Activated CD8-positive, alpha-beta memory T cell treated with anti-CD3 and anti-CD28 coated beads, Interleukin-2, amount 50 U/mL, for 1 hour (primary cell): ENCODE data around the gene MLPH.
"Not testable (repeated sequence)": the region's sequence is repeated elsewhere in the genome, so short reads cannot be mapped to it uniquely, and the experiment has no call there.

Source experiments
- DNase-seq: peaks from one replicate; pipeline ENCODE4 v3.0.0-alpha.2; 2020; ENCODE audit errors: extremely low read depth

The MLPH gene

DNA sequence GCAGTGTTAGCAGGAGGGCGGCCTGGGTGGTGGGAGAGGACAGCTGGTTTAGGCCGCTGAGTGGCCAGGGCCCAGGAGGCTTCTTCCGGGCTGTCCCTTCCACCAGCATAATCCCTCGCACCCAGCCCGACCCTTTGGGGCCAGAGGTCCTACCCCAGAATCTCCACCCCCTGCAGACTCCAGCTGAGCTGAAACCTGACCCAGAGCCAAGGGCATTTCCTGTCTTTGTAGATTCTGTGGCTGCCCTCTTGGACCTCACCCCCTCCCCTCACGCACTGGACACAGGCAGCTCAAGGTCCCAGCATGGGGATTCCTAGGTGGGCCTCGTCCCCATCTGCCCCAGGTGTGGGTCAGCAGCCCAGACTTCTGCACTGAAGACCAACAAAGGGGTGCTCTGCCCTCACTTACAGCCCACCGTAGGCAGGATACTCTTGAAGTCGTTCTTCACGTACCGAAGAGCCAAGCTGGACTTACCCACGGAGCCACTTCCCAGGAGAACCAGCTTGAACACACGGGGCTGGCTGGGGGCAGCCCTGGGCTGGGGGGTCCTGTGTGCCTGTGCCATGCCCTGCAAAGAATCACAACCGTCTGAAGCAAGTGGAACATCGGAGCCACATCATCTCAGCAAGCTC is 98.7 kb downstream of the MLPH start:
- no peak for DNase-seq

DNA sequence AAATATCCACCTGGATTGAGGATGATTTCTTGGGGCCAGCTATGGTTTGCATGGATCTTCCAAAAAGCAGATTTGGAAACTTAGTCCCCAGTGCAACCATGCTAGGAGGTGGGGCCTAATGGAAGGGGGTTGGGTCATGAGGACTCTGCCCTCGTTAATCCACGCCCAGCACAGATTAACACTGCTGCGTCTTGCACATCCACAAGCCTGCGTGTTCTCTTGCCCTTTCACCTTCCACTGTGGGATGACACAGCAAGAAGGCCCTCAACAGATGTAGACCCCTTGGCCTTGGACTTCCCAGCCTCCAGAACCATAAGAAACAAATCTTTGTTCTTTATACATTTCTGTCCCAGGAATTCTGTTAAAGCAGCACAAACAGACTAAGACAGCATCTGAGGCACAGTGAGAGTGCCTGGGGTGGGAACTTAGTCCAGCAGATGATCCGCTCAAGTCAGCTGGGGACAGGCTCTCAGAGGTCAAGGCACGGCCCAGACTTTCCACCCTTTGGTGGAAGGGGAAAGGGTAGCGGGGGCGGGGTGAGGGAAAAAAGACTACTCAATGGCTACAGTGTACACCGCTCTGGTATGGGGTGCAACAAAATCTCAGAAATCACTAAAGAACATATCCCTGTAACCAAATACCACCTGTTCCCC is 101.1 kb downstream of the MLPH start:
- no peak for DNase-seq

DNA sequence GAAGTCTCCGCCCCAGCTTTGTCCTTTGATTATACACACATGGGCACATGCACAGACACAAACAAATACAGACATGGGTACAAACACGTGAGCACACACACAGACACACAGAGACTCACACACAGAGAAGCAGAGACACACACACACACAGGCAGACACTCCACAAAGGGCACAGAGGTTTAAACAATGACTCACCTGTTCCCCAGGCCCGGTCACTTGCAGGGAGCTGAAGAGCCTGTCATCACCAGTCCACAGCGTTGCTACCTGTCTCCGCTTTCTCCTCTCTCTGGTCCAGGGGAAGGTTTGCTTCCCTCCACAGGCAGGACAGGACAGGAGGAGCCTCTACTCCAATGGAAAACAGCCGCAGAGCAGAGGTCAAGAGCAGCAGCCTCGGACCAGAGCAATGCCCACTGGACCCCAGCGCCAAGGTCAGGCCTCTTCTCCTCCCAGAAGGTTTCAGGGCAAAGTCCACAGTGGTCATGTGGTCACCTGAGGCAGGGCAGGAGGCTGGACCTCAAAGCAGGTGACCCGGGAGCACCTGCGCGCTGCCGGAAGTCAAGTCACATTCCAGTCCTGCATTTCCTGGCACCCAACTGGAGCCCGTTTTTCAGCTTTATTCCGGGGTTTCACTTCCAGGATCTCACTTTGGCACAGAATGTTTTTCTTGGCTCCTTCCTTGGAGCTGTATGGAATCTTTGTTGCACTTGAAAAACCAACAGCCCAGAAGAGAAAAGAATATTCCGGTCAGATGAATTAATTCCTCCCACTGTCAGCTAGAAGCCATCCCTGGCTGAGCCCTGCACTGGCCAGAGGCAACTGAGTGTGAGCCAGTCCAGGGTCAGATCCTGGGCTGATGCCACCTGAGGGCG is 103.5 kb downstream of the MLPH start, which contains the start of gene RAB17:
TSS of gene RAB17 (minus strand) at position 463 of the 869 bp plus-strand sequence. CDS start 4,580 bp downstream, outside the sequence.
- DNase-seq = no peak

DNA sequence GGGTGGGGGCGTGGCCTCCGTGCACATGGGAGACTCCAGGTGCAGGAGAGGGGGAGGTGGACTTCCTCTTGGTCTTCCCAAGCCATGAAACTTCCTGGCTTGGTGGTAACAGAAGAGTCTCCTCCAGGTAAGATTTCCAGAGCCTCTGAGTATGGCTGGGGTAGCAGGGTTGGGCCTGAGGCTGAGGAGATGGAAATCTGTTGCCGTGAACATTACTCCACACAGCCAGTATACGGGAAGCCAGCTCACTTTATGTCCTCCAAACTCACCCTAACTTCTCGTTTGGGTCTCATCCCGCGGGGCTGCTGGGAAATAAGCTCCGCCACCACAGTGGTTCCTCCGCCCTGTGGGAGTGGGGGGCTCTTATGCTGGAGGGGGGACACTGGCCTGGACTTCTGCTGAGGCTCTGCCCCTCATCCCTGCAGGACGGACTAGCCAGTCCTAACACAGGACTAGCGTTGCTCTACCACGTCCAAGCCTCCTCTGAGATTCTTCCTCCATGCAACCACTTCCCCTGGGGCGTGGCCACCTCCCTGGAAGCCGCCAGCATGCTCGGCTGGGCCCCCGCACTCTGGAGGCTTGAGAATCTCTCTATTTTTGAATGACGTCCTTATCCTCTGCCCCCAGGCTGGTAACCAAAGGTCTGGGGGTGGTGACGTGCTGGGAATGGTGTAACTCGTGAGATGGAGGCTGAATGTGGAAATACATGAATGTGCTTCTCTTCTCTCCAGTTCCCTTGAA is 104.3 kb downstream of the MLPH start:
- no peak for DNase-seq

DNA sequence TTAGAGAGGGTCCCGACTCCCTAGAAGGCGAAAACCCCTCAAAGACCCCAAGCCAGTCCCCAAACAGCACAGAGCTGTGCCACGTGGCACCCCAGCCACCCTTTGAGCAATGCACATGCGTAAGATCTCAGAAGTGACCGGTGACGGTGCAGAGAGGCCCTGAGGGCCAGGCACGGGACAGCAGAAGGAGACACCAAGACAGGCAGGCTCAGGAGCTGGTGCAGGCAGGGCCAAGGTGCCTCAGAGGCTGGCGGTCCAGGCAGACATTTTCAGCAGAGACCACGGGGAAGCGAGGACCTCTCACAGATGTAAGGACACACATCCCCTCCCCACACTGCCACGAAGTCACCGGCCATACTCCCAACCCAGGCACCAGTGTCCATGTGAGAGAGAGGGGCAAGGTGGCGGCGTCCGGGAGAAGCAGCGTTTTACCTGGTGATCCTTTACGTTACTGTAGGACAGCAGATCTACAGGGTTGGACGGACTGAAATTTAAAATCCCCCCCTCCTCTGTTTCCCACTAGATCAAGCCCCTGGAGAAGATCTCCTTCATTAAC is 105.5 kb downstream of the MLPH start:
- DNase-seq = no peak

DNA sequence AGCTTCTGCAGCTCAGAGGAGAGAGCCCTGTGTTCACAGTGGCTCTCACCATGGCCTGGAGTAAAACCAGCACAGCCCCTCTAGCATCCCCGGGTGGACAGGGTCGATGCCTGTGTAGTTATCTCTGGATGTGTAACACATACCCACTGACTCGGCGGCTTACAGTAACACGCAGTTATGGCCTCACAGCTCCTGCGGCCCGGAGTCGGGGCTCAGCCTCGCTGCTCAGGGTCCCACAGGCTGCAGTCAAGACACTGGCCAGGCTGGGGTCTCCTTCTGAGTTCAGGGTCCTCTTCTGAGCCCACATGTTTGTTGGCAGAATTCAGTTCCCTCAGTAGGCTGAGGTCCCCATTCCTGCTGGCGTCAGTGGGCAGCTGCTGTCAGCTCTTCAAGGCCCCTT is 106.0 kb downstream of the MLPH start:
- no peak for DNase-seq

DNA sequence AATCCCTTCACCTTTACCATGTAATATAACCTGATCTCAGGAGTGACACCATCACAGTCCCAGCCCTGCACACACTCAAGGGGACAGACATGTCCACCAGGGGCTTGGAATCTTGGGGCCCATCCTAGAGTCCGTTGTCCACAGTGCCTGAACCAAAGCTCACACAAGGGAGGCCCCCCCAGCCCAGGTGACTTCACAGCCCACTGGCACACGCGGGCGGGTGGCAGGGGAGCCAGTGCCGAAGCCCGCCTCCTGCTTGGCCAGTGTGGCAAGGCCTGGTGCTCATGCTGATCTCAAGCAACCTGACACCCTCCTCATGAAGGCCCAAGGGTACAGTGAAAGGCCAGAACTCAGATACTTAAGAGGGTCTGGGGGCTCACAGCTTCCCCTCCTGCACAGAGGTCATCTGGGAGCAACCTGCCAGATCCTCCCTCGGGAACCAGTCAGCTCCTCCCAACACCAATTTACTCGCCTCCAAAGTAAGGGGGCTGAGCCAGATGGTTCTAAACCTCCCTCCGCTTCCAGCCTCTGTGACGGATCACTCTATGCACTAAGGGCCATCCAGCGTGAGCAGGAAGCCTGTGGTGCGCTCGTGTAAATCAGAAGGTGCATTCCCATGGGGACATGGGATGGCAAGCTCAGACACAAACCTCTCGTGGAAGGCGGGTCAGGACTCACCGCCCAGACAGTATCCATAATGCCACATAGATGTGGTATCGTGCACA is 106.7 kb downstream of the MLPH start:
- DNase-seq = no peak

DNA sequence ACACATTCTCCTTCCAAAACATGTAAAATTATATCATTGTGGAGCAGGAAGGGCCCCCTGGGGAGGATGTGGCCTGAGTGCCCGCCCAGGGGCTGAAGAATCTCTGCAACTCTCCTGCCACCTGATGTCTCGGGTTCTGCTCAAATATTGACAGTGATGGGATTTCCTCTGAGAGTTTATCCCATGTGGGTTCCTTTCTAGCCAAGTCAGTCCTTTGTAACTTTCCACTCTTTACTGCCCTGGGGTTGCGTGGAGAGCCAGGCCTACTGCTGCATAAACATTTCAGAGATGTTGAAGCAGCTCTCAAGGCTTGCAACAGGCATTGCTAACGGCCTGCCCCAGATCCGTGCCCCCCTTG is 107.4 kb downstream of the MLPH start:
- no peak for DNase-seq

DNA sequence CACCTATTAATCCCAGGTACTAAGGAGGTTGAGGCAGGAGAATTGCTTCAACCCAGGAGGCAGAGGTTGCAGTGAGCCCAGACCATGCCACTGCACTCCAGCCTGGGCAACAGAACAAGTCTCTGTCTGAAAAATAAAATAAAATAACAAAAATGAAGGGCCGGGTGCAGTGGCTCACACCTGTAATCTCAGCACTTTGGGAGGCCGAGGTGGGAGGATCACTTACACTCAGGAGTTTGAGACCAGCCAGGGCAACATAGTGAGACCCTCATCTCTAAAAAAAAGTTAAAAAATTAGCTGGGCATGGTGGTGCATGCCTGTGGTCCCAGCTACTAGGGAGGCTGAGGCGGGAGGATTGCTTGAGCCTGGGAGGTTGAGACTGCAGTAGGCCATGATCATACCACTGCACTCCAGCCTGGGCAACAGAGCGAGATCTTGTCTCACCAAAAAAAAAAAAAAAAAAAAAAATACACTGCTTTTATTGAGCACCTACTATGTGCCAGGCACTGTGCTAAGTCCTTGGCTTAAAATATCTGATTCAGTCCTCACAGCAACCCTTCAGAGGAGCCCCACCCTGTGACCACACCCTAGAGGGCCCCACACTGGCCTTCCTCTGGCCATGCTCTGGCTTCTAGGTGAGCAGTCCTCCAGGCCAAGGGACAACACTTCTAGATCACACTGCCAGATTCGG is 108.9 kb downstream of the MLPH start:
- DNase-seq = not testable (repeated sequence)

DNA sequence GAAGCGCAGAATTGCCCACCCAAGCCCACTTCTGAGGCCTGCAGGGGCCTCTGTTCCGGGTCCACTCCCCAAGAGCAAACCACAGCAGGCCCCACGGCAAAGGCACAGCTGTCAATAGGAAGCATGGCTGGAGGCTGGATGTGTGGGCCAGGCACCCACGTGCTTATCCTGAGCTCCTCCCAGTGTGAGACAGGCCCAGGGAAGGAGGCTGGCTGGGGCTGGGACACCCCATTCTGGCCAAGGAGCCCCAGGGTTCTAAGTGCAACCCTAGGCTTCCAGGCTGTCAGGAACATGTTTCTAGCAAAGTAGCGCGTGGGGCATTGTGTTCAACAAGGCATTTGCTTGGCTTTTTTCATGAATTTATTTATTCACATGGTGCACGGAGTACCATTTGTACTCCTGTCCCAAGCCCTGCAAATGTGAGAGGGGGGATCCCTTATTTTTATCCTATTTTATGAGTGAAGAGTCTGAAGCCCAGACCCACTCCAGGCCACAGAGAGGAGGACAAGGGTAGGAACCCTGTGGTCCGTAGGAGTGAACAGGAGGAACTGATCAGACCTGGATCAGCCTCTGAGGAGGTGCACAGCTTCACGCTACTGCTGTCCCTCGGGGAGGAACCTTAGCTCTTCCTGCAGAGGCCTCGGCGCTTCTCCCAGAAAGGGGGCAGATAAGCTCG is 109.6 kb downstream of the MLPH start:
- no peak for DNase-seq

DNA sequence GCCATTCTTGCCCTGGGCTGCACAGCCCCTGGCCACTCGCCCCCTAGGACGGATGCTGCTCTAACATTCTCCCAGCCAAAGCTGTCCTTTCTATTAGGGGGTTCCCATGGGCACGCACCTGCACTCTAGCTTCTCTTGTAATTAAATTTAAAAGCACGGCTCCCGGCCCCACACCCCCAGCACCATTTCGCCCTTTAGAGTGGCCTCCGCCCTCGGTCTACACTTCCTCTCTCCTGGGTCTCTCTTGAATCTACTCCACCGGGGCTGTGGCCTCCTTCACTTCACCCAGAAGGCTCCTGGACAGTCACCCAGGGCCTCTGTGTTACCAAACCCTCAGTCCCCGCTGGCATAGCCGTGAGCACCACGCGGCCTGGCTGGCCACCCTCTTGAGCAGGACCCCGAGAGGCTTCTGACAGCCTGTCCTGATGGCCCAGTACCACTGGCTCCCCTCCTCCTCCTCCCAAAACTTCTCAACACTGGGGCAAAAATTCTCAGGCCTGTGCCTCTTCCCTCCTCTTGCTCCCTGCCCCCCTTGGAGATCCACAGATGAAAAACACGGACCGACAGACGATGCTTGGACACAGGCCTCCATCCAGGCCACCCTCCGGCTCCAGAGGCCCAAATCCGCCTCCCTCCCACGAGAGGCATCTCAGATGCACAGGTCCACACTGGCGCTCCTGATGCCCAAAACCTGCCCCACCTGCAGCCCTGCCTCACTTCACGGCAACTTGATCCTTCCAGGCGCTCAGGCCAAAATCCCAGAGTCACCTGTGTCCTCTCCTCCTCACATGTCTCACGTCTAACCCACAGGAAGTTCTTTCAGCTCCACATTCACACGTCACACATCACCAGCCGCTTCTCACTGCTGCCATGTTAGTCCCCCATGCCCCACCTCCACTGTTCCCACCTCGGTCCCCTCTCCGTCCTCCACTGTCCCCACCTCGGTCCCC is 110.4 kb downstream of the MLPH start:
- DNase-seq = no peak

DNA sequence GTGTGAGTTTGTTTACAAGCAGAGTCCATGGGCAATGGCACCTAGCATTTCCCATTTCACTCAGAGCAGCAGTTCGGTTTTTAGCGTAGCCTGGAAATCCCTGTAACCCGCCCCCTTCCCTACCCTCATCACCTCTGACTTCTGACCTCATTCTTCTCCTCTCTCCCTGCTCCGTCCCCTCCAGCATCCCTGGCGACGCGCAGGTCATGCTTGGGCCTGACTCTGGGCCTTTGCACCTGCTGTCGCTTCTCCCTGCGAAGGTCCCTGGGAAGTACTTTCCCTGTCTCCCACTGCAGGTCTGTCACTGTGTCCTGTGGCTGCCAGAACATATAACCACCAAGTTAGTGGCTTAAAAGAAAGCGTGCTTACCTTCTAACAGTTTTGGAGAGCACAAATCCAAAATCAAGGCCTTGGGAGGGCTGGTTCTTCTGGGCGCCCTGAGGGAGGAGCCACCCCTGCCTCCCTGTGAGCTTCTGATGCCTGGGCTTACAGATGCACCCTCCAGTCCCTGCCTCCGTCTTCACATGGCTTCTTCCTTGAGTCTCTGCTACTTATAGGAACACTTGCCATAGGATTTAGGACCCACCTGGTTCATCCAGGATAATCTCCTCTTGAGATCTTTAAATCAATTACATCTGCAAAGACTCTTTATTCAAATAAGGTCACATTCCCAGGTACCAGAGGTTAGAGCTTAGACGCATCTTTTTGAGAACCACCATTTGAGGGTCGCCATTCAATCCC is 111.6 kb downstream of the MLPH start:
- no peak for DNase-seq

DNA sequence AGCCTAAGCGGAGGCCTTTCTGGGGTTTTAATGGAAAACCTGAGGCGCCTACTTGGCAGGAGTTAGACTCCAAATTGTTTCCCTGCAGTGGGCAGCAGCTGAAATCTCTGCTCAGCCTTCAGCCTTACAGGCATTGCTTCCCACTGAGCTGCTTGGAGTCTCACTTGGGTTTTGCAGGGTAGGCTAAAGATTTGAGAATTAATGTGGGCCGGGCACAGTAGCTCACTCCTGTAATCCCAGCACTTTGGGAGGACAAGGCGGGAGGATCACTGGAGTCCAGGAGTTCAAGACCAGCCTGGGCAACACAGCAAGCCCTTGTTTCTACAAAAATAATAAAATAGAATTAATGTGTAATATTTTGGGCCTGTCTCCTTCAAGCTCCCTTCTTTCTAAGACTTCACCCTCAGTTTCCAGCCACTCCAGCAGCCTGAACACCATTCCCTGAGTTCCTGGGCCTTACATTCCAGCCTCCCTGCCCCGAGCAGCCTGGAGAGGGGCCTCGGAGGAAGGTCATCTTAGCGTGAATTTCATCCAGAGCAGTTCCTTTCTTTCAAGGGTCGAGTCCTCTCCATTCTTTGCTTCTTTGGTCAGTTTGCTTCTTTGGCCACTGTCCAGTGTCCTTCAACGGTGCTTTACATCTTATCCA is 112.5 kb downstream of the MLPH start:
- no peak for DNase-seq

DNA sequence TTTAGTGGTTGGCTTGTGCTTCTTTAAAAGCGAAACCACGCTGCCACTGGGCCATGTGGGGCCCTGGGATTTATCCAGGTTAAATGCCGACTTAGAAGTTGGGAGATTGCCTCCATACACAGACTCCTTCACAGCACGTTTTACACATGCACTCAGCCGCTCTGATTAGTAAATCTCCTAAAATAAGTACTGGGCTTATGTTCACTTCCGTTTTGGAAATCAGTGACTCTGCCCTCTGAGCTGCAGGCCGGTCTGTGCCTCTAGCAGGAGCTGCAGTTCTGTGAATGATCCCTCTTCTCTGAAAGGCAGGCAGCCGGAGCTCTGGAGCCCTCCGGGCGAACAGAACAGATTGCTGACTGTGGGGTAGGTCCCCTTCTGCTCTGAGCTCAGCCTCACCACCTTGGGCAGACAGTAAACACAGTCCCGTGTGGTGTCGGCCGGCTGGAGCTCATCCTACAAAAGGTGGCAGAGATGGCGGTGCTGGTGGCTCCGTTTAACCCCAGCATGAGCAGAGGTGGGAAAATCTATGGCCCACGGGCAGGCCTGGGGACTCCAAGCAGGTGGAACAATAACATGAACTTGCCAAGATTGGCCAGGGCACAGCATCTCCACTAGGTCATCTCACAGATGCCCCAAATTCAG is 113.3 kb downstream of the MLPH start:
- no peak for DNase-seq

DNA sequence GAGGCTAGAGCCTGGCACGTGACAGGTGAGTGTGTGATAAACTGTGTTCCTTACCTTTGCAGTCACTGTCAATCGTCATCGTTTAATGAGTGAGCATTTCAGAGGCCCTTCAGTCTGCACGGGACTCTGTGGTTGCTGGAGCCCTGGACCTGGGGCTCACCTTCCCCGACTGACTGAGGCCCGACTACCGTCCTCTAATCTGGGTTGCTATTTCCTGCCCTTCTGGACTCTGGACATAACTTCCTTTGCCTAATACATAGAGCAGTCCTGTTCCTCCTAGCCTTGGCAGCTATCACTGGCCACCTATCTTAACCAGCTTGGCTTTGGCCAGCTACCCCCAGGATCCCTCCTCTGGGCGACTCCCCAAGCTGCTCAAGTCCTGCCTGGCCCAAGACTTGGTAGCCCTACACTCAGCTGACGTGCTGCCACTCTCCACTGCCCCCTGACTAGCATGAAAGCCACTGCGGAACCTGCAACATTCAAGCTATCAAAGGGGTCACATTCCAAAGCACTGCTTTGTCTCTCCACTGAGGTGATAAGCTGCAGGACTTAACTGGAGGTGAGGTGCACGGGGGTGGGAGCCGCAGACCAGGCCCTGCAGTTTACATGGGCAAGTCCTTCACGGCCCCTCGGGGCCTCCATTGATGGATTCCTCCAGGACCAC is 114.5 kb downstream of the MLPH start:
- DNase-seq = no peak

DNA sequence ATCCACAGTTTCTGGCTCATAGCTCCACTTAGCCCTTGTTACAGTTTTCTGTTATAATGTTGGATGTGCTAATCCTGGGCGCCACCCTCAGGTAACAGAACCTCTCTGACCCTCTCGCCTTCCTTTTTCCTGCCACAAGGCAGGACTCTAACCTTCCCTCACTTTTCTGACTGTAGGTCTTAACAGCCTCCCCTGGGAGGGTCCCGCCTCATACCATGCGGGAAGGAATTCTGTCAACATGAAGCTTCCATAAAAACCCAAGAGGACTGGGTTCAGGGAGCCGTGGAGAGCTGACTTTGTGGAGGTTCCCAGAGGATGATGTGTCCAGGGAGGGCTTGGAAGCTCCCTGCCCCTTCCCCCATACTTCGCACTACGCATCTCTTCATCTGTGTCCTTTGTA is 115.4 kb downstream of the MLPH start:
- DNase-seq = no peak
